Suprapubic skin (tissue), 4 donors: ENCODE measurements around the gene INSC.

Source experiments
- EP300 ChIP-seq: sonication (generic); formaldehyde crosslinking; IDR thresholded peaks from one replicate; pipeline ENCODE4 v1.6.1; 2017; ENCODE audit warnings: antibody characterized with exemption
- POLR2A ChIP-seq, 2 donors: fragments of 450-650 bp; IDR thresholded peaks; one replicate each; pipeline ENCODE4 v1.6.1; 2017; ENCODE audit warnings: antibody characterized with exemption in 2 of 2, mild to moderate bottlenecking in 2 of 2, moderate library complexity in 2 of 2
- POLR2AphosphoS5 ChIP-seq, 3 donors: sonication (generic); formaldehyde crosslinking; IDR thresholded peaks; one replicate each; pipeline ENCODE4 v1.6.1; 2017; ENCODE audit warnings: antibody characterized with exemption in 3 of 3
- TF ChIP-seq, protein P1 (sequence below), 2 donors: fragments of 200-600 bp in 1 of 2; fragments of 450-650 bp in 1 of 2; sonication (generic) in 1 of 2; IDR thresholded peaks; one replicate each; pipeline ENCODE4 v1.5.1; 2016 to 2019; ENCODE audit warnings: antibody characterized with exemption in 2 of 2, mild to moderate bottlenecking in 1 of 2, moderate library complexity in 1 of 2

DNA sequence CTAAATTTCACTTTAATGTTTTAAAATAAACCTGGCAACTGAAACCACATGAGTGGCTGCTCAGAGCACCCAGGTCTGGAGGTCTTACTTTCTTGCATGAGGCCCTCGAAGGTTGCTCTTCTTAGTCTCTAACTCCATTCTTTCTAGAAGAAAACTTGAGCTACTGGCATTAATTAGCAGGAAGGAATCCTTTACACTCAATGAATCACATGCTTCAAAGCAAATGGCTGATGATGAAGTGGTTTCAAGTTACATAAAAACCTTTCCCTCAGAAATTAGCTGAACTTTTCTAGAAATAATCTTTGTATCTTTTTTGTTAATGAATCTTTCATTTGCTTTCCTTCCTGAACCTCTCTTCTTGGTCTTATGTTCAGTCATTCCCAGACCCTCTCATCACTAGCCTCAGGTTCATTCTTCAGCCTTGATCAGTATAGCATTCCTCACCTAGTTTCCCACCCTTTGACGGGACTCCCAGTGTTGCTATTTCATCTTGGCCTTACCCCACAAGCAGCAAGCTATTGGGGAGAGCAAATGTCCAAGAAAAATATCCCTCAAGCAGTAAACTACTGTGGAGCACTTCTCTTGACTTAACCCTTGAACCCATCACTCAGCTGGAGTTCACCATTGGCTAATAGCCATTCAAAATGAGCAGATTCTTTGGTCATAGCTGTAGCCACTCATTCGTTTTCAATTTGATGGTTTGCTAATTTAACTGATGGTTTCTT, 75.1 kb downstream of the INSC start:
- TF ChIP-seq POLR2A (IDR thresholded peaks at IDR 0.05) (no peak), EP300 (no peak), POLR2AphosphoS5 (IDR thresholded peaks at IDR 0.05) (no peak)
- TF ChIP-seq, protein P1, sequence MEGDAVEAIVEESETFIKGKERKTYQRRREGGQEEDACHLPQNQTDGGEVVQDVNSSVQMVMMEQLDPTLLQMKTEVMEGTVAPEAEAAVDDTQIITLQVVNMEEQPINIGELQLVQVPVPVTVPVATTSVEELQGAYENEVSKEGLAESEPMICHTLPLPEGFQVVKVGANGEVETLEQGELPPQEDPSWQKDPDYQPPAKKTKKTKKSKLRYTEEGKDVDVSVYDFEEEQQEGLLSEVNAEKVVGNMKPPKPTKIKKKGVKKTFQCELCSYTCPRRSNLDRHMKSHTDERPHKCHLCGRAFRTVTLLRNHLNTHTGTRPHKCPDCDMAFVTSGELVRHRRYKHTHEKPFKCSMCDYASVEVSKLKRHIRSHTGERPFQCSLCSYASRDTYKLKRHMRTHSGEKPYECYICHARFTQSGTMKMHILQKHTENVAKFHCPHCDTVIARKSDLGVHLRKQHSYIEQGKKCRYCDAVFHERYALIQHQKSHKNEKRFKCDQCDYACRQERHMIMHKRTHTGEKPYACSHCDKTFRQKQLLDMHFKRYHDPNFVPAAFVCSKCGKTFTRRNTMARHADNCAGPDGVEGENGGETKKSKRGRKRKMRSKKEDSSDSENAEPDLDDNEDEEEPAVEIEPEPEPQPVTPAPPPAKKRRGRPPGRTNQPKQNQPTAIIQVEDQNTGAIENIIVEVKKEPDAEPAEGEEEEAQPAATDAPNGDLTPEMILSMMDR (IDR thresholded peaks at IDR 0.05): no peak
